ENCODE data around the gene MMP28.

MMP28 gene

GRCh38 chr17:35738519-35739133 is 56.8 kb downstream of the MMP28 start:
- no peak overlapping the region for H3K4me3 ChIP-seq (ENCODE audit: low read depth in 1 of 2, low read length in 2 of 2)
- no peaks in the 10 kb centered on the region for H3K9me3 ChIP-seq (ENCODE audit: low read length)
- no peaks in the 10 kb centered on the region for H3K36me3 ChIP-seq (ENCODE audit: insufficient read depth, low read length)
- H3K27me3 ChIP-seq (ENCODE audit: control insufficient read depth in 1 of 2, insufficient read depth in 2 of 2, low read length in 2 of 2), result peaks cover 29 to 30% of the 10 kb centered on the region in 2 donors
- no peak overlapping the region for H3K27ac ChIP-seq (ENCODE audit: low read depth, low read length)
- H3K9ac ChIP-seq (ENCODE audit: low read length), result no peak overlapping the region
- no peaks in the 10 kb centered on the region for H3K4me1 ChIP-seq (ENCODE audit: insufficient read depth, low read length)

- Histone ChIP-seq H3K4me3 (ENCODE audit: low read depth in 1 of 2, low read length in 2 of 2) (no peak overlapping the region), H3K9me3 (ENCODE audit: low read length) (no peaks in the 10 kb centered on the region), H3K36me3 (ENCODE audit: insufficient read depth, low read length) (no peaks in the 10 kb centered on the region), H3K27ac (ENCODE audit: low read depth, low read length) (no peak overlapping the region), H3K27me3 (ENCODE audit: control insufficient read depth in 1 of 2, insufficient read depth in 2 of 2, low read length in 2 of 2) (peaks cover 8 to 10% of the 10 kb centered on the region in 2 donors), H3K4me1 (ENCODE audit: insufficient read depth, low read length) (peaks cover 1% of the 10 kb centered on the region), H3K9ac (ENCODE audit: low read length) (no peak overlapping the region)
Observed at GRCh38 chr17:35736236-35736635, 59.2 kb downstream of the MMP28 start.

- H3K4me3 ChIP-seq (ENCODE audit: low read depth in 1 of 2, low read length in 2 of 2), result no peak overlapping the region
- H3K27me3 ChIP-seq (ENCODE audit: control insufficient read depth in 1 of 2, insufficient read depth in 2 of 2, low read length in 2 of 2), result peaks cover 1 to 3% of the 10 kb centered on the region in 2 donors
- no peaks in the 10 kb centered on the region for H3K9me3 ChIP-seq (ENCODE audit: low read length)
- no peak overlapping the region for H3K27ac ChIP-seq (ENCODE audit: low read depth, low read length)
- H3K4me1 ChIP-seq (ENCODE audit: insufficient read depth, low read length), result peaks cover 11% of the 10 kb centered on the region
- H3K36me3 ChIP-seq (ENCODE audit: insufficient read depth, low read length), result no peaks in the 10 kb centered on the region
- H3K9ac ChIP-seq (ENCODE audit: low read length), result no peak overlapping the region
Observed at GRCh38 chr17:35735036-35735805, 60.2 kb downstream of the MMP28 start.

GRCh38 chr17:35734396-35734795 is 61.0 kb downstream of the MMP28 start:
- H3K36me3 ChIP-seq (ENCODE audit: insufficient read depth, low read length), result no peaks in the 10 kb centered on the region
- peaks cover 11% of the 10 kb centered on the region for H3K4me1 ChIP-seq (ENCODE audit: insufficient read depth, low read length)
- H3K9ac ChIP-seq (ENCODE audit: low read length), result no peak overlapping the region
- no peaks in the 10 kb centered on the region for H3K9me3 ChIP-seq (ENCODE audit: low read length)
- H3K27ac ChIP-seq (ENCODE audit: low read depth, low read length), result no peak overlapping the region
- H3K27me3 ChIP-seq (ENCODE audit: control insufficient read depth in 1 of 2, insufficient read depth in 2 of 2, low read length in 2 of 2), result no peaks in the 10 kb centered on the region
- no peak overlapping the region for H3K4me3 ChIP-seq (ENCODE audit: low read depth in 1 of 2, low read length in 2 of 2)

- peaks cover 11% of the 10 kb centered on the region for H3K4me1 ChIP-seq (ENCODE audit: insufficient read depth, low read length)
- no peaks in the 10 kb centered on the region for H3K36me3 ChIP-seq (ENCODE audit: insufficient read depth, low read length)
Observed at GRCh38 chr17:35733366-35733765, 62.1 kb downstream of the MMP28 start.

GRCh38 chr17:35732806-35733136 is 62.7 kb downstream of the MMP28 start:
- Histone ChIP-seq H3K27ac (ENCODE audit: low read depth, low read length) (no peak overlapping the region), H3K9ac (ENCODE audit: low read length) (no peak overlapping the region), H3K9me3 (ENCODE audit: low read length) (no peaks in the 10 kb centered on the region), H3K36me3 (ENCODE audit: insufficient read depth, low read length) (no peaks in the 10 kb centered on the region), H3K4me3 (ENCODE audit: low read depth in 1 of 2, low read length in 2 of 2) (no peak overlapping the region), H3K4me1 (ENCODE audit: insufficient read depth, low read length) (peaks cover 11% of the 10 kb centered on the region), H3K27me3 (ENCODE audit: control insufficient read depth in 1 of 2, insufficient read depth in 2 of 2, low read length in 2 of 2) (no peaks in the 10 kb centered on the region)

More at GRCh38 chr17:35733366-35733765, 62.1 kb downstream of the MMP28 start:
- Histone ChIP-seq H3K27me3 (ENCODE audit: control insufficient read depth in 1 of 2, insufficient read depth in 2 of 2, low read length in 2 of 2) (no peaks in the 10 kb centered on the region), H3K9me3 (ENCODE audit: low read length) (no peaks in the 10 kb centered on the region), H3K4me3 (ENCODE audit: low read depth in 1 of 2, low read length in 2 of 2) (no peak overlapping the region), H3K9ac (ENCODE audit: low read length) (no peak overlapping the region), H3K27ac (ENCODE audit: low read depth, low read length) (no peak overlapping the region)

- peak overlapping the region in 1 of 2 donors; percentile 61 for H3K4me3 ChIP-seq (ENCODE audit: low read depth in 1 of 2, low read length in 2 of 2)
- H3K36me3 ChIP-seq (ENCODE audit: insufficient read depth, low read length), result no peaks in the 10 kb centered on the region
- H3K9ac ChIP-seq (ENCODE audit: low read length), result no peak overlapping the region
- no peaks in the 10 kb centered on the region for H3K27me3 ChIP-seq (ENCODE audit: control insufficient read depth in 1 of 2, insufficient read depth in 2 of 2, low read length in 2 of 2)
- no peak overlapping the region for H3K27ac ChIP-seq (ENCODE audit: low read depth, low read length)
- H3K9me3 ChIP-seq (ENCODE audit: low read length), result no peaks in the 10 kb centered on the region
- H3K4me1 ChIP-seq (ENCODE audit: insufficient read depth, low read length), result peaks cover 11% of the 10 kb centered on the region
Observed at GRCh38 chr17:35731917-35732805, 63.3 kb downstream of the MMP28 start.

- Histone ChIP-seq H3K36me3 (ENCODE audit: insufficient read depth, low read length) (no peaks in the 10 kb centered on the region), H3K27ac (ENCODE audit: low read depth, low read length) (no peak within 1 kb of the TSS), H3K4me1 (ENCODE audit: insufficient read depth, low read length) (peaks cover 11% of the 10 kb centered on the region), H3K4me3 (ENCODE audit: low read depth in 1 of 2, low read length in 2 of 2) (peak within 1 kb of the TSS; percentile 42 to 61), H3K9me3 (ENCODE audit: low read length) (no peaks in the 10 kb centered on the region), H3K9ac (ENCODE audit: low read length) (no peak within 1 kb of the TSS), H3K27me3 (ENCODE audit: control insufficient read depth in 1 of 2, insufficient read depth in 2 of 2, low read length in 2 of 2) (no peaks in the 10 kb centered on the region)
Observed at GRCh38 chr17:35731239-35731916, 64.1 kb downstream of the MMP28 start, which contains the start of gene RASL10B. TSS of gene RASL10B (plus strand) at chr17:35731639. CDS start at chr17:35735185, 3,546 bp downstream.

GRCh38 chr17:35730400-35731005 is 64.9 kb downstream of the MMP28 start:
- no peak overlapping the region for H3K9ac ChIP-seq (ENCODE audit: low read length)
- no peaks in the 10 kb centered on the region for H3K27me3 ChIP-seq (ENCODE audit: control insufficient read depth in 1 of 2, insufficient read depth in 2 of 2, low read length in 2 of 2)
- H3K4me1 ChIP-seq (ENCODE audit: insufficient read depth, low read length), result peaks cover 11% of the 10 kb centered on the region
- no peak overlapping the region for H3K27ac ChIP-seq (ENCODE audit: low read depth, low read length)
- H3K9me3 ChIP-seq (ENCODE audit: low read length), result no peaks in the 10 kb centered on the region
- no peak overlapping the region for H3K4me3 ChIP-seq (ENCODE audit: low read depth in 1 of 2, low read length in 2 of 2)
- peaks cover 5% of the 10 kb centered on the region for H3K36me3 ChIP-seq (ENCODE audit: insufficient read depth, low read length)

GRCh38 chr17:35729405-35729833 is 66.0 kb downstream of the MMP28 start:
- no peak overlapping the region for H3K27ac ChIP-seq (ENCODE audit: low read depth, low read length)
- no peak overlapping the region for H3K9ac ChIP-seq (ENCODE audit: low read length)
- no peak overlapping the region for H3K4me3 ChIP-seq (ENCODE audit: low read depth in 1 of 2, low read length in 2 of 2)
- H3K9me3 ChIP-seq (ENCODE audit: low read length), result no peaks in the 10 kb centered on the region
- H3K36me3 ChIP-seq (ENCODE audit: insufficient read depth, low read length), result peaks cover 16% of the 10 kb centered on the region
- H3K27me3 ChIP-seq (ENCODE audit: control insufficient read depth in 1 of 2, insufficient read depth in 2 of 2, low read length in 2 of 2), result no peaks in the 10 kb centered on the region
- H3K4me1 ChIP-seq (ENCODE audit: insufficient read depth, low read length), result peaks cover 11% of the 10 kb centered on the region
